HG03571 (cell line): ENCODE results near the gene F7.

Experiments used
- ATAC-seq: cut with Tn5 transposase; IDR thresholded peaks from one replicate; pipeline ENCODE4 v1.9.1; 2021; ENCODE audit not compliant: unreplicated experiment

F7 gene

DNA sequence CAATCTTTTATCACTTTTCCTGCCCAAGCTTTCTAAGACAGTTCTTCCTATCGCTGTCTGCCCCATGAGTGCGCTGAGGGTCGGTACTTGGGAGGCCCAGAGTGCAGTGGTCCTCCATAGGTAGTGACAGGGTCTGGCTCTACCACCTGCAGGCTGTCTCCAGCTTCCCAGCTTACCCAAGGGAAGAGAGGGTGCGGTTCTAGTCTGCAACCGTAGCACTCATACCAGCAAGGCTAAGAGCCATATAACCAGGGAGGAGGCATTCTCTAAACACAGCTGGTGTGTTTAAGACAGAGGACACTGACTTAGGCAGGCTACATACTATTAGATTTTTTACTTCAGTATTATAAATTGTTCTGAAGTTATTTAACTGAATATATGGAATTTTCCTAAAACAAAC is 61.1 kb downstream of the F7 start:
- no peak for ATAC-seq

DNA sequence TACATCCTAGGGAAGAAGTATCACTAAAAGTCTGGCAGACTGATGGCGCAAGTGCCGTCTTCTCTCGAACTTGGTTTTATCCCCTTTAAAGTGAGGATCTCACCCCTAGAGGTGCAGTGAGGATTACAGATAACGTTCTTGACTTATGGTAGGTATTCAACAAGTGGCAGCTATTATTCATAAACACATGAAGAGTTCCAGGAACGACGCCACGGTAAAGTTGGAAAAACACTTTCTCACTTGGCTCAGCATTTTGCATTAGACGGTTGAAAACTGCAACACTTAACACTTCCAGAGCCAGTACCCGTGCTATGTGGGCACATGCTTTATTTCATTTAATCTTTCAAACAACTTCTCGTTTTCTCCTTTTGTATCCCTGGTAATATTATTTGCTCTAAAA is 61.6 kb downstream of the F7 start:
- ATAC-seq = no peak

DNA sequence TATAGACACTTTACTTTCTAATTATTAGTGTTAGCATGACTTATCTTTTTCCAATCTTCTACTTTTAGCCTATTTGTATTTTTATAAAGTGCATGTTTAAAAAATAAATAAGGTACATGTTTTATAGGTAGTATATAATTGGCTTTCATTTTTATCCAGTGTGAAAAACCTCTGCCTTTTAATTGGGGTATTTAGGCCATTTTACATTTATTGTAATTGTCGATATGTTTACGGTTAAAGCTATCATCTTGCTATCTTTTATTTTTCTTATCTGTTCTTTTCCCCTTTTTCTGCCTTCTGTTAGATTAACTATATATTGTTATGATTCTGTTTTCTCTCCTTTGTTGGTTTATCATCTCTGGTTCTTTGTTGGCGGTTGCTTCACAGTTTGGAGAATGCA is 62.0 kb downstream of the F7 start:
- ATAC-seq = no peak

DNA sequence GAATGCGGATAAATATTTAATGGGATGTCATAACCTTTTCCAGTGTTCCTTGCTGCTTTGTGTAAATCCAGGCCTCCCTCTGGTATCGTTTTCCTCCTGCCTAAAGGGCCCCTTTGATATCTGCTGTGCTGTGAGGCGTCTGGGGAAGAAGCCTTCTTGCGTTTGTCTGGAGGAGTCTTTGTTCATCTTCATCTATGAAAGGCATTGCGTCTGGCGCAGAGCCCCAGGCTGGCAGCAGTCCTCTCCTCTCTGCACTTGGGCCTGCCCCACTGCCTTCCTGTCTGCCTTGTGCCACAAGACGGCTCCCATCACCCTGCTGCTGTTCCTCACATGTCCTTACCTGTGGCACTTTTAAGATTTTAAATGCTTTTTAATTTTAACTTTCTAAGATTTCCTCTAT is 62.6 kb downstream of the F7 start:
- no peak for ATAC-seq

DNA sequence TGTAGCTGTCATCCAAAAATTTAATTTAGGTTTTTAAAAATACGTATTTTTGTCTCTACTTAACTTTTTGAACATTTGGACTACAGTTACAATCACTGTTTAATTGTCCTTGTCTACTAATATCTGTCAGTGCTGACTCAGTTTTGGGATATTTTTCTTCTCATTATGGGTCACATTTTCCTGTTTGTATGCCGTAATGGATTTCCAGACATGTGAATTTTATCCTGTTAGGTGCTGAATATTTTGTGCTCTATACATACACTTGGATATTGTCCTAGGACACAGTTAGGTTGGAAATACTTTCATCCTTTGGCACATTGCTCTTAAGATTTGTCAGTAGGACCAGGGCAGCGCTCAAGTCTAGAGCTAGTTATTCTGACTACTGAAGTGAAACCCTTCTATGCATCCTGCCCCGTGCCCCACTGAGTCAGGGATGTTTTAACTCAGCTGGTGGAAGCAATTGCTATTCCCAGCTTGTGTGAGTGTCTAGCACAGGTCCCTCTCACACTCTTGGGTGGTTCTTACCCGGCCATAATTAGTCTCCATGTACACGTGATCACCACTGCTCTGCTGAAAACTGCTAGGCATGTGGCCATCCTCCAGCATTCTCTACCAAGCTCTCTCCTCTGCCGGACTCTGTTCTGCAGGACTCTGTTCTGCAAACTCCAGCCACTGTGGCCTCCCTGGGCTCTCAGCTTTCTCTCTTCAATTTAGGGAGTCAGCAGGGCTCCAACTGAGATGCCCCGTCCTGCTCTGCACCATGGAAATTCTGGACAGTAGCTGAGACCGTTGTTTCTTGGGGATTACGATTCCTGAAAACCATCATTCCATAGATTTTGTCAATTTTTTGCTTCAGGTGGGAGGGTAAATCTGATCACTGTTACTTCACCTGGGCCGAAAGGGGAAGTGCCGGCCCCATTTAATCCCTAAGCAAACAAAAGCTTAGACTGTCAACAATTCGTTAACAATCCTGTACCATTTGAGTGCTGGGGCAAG is 64.0 kb downstream of the F7 start:
- ATAC-seq = no peak
